ENCODE measurements around the gene DYNC1I1. TPM values are rescaled to one million over a fixed set of nuclear protein-coding genes. Genes with fewer than 3 reads are reported as not detected.

DYNC1I1 gene
- total RNA-seq, 4 donors from 2014 or later, result 1.9 to 6.7 (median 5.8) TPM

DNA sequence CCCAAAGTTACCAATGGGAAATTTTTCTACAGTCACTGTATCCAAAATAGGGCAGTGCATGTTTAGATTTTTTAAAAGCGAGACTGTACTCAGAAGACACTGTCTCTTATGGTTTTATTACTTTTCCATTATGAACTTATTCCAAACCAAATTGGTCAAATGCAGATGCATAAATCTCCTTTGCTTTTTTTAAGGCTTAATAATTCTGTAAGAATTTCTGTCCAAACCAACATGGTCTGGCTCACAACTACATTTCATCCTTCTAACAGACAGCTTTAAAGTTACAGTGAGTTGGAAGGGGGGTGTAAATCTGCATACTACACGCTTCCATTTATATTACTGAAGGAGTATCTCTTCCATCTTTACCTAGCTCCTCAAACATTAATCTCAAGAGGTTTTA lies 350.4 kb downstream of the DYNC1I1 start:
- no peak overlapping the region for H3K4me3 ChIP-seq
- H3K4me1 ChIP-seq, result peaks cover 5% of the 10 kb centered on the region
- H3K9me3 ChIP-seq, result no peaks in the 10 kb centered on the region
- peaks cover 13% of the 10 kb centered on the region for H3K36me3 ChIP-seq
- H3K27me3 ChIP-seq, result no peaks in the 10 kb centered on the region
- 85% methylated on average over 2 of the region's 2 CpGs for WGBS
- TF ChIP-seq EP300 (IDR thresholded peaks at IDR 0.05) (no peak), POLR2AphosphoS5 (IDR thresholded peaks at IDR 0.05) (no peak), POLR2A (IDR thresholded peaks at IDR 0.05) (no peak)
- TF ChIP-seq, protein P1, sequence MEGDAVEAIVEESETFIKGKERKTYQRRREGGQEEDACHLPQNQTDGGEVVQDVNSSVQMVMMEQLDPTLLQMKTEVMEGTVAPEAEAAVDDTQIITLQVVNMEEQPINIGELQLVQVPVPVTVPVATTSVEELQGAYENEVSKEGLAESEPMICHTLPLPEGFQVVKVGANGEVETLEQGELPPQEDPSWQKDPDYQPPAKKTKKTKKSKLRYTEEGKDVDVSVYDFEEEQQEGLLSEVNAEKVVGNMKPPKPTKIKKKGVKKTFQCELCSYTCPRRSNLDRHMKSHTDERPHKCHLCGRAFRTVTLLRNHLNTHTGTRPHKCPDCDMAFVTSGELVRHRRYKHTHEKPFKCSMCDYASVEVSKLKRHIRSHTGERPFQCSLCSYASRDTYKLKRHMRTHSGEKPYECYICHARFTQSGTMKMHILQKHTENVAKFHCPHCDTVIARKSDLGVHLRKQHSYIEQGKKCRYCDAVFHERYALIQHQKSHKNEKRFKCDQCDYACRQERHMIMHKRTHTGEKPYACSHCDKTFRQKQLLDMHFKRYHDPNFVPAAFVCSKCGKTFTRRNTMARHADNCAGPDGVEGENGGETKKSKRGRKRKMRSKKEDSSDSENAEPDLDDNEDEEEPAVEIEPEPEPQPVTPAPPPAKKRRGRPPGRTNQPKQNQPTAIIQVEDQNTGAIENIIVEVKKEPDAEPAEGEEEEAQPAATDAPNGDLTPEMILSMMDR (IDR thresholded peaks at IDR 0.05), result no peak
- H3K27ac ChIP-seq, result no peak overlapping the region
- no peak for DNase-seq (ENCODE audit: low spot score in 2 of 2)

- Histone ChIP-seq H3K27ac (no peak overlapping the region), H3K4me1 (no peaks in the 10 kb centered on the region), H3K9me3 (no peaks in the 10 kb centered on the region), H3K4me3 (no peak overlapping the region), H3K36me3 (peaks cover 8% of the 10 kb centered on the region), H3K27me3 (no peaks in the 10 kb centered on the region)
- no peak for DNase-seq (ENCODE audit: low spot score in 2 of 2)
- TF ChIP-seq EP300 (IDR thresholded peaks at IDR 0.05) (no peak), POLR2A (IDR thresholded peaks at IDR 0.05) (no peak), POLR2AphosphoS5 (IDR thresholded peaks at IDR 0.05) (no peak)
- TF ChIP-seq, protein P1 (IDR thresholded peaks at IDR 0.05), result no peak
Observed at GRCh38 chr7:96126382-96126781, 354.0 kb downstream of the DYNC1I1 start.

DNA sequence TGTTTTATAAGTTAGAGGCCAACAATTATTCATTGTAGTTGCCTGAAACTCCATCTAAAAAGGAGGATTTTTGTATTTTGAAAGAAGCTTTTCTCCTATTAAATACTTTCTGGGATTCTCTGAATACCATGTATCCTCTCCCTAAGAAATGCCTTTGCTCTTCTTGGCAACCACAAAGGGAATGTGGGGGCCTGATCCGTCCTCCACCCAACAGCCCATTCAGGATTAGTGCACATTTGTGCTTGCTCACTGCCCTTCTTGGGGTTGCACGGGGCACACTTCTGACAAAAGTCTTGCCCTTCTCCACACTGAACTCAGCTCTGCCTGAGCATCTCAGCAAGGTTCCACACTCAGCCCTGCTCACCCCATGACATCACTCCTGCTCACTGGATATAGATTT lies 355.4 kb downstream of the DYNC1I1 start:
- Histone ChIP-seq H3K36me3 (peaks cover 12% of the 10 kb centered on the region), H3K4me3 (no peak overlapping the region), H3K27me3 (no peaks in the 10 kb centered on the region), H3K27ac (no peak overlapping the region), H3K9me3 (no peaks in the 10 kb centered on the region), H3K4me1 (no peaks in the 10 kb centered on the region)
- TF ChIP-seq POLR2A (IDR thresholded peaks at IDR 0.05), result no peak
- TF ChIP-seq EP300 (IDR thresholded peaks at IDR 0.05), result no peak
- WGBS, result 62% methylated on average over 2 of the region's 2 CpGs
- DNase-seq (ENCODE audit: low spot score in 2 of 2), result no peak

DNA sequence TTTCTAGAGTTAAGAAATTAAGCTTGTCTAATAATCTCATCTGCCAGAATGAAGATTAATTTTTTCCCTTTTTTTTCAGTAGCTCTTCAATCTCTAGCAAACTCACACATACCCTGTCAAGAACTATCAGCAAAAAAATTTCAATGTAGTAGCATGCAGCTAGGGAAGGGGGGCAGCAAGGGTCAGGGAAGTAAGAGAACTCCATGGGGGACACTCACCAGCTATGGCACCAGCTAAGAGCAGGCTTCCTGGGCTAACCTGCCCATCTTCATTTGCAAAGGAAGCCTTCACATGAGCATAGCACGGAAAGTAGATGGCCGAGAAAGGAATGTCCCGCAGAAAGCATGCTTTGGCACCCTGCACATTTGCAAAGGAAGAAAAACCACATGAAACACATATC lies 359.2 kb downstream of the DYNC1I1 start:
- Histone ChIP-seq H3K27ac (no peak overlapping the region), H3K9me3 (no peaks in the 10 kb centered on the region), H3K4me1 (peaks cover 5% of the 10 kb centered on the region), H3K4me3 (no peak overlapping the region), H3K36me3 (peaks cover 26% of the 10 kb centered on the region), H3K27me3 (no peaks in the 10 kb centered on the region)
- DNase-seq (ENCODE audit: low spot score in 2 of 2), result no peak
- WGBS, result 75% methylated on average over 3 of the region's 3 CpGs
- TF ChIP-seq, protein P1 (IDR thresholded peaks at IDR 0.05), result no peak
- TF ChIP-seq POLR2AphosphoS5 (IDR thresholded peaks at IDR 0.05), result no peak
- TF ChIP-seq POLR2A (IDR thresholded peaks at IDR 0.05), result no peak
- TF ChIP-seq EP300 (IDR thresholded peaks at IDR 0.05), result no peak

GRCh38 chr7:96135241-96135640 lies 362.9 kb downstream of the DYNC1I1 start:
- WGBS, result 60% methylated on average over 2 of the region's 2 CpGs
- Histone ChIP-seq H3K4me3 (no peak overlapping the region), H3K9me3 (no peaks in the 10 kb centered on the region), H3K27me3 (no peaks in the 10 kb centered on the region), H3K4me1 (peaks cover 12% of the 10 kb centered on the region), H3K27ac (no peak overlapping the region), H3K36me3 (peaks cover 26% of the 10 kb centered on the region)
- DNase-seq (ENCODE audit: low spot score in 2 of 2), result no peak
- no peak for TF ChIP-seq POLR2AphosphoS5 (IDR thresholded peaks at IDR 0.05)
- no peak for TF ChIP-seq POLR2A (IDR thresholded peaks at IDR 0.05)
- TF ChIP-seq, protein P1 (IDR thresholded peaks at IDR 0.05), result no peak
- no peak for TF ChIP-seq EP300 (IDR thresholded peaks at IDR 0.05)

GRCh38 chr7:96136600-96137239 lies 364.4 kb downstream of the DYNC1I1 start:
- Histone ChIP-seq H3K27ac (no peak overlapping the region), H3K4me3 (no peak overlapping the region), H3K27me3 (no peaks in the 10 kb centered on the region), H3K36me3 (peaks cover 20% of the 10 kb centered on the region), H3K4me1 (peaks cover 12% of the 10 kb centered on the region), H3K9me3 (no peaks in the 10 kb centered on the region)
- DNase-seq (ENCODE audit: low spot score in 2 of 2), result no peak
- no peak for TF ChIP-seq POLR2AphosphoS5 (IDR thresholded peaks at IDR 0.05)
- no peak for TF ChIP-seq POLR2A (IDR thresholded peaks at IDR 0.05)
- TF ChIP-seq, protein P1 (IDR thresholded peaks at IDR 0.05), result no peak
- no peak for TF ChIP-seq EP300 (IDR thresholded peaks at IDR 0.05)
- WGBS, result 82% methylated on average over 5 of the region's 5 CpGs

Data from suprapubic skin (tissue), 4 donors.